ENCODE measurements around the gene ZSCAN22. TPM values are rescaled to one million over a fixed set of nuclear protein-coding genes. Genes with fewer than 3 reads are reported as not detected.

Gene ZSCAN22
- total and polyA plus RNA-seq, 2 of the 13 experiments (the other 11 are each of a cell fraction or from before 2014, with no cell fraction given), result 2.5 to 3.5 TPM

DNA sequence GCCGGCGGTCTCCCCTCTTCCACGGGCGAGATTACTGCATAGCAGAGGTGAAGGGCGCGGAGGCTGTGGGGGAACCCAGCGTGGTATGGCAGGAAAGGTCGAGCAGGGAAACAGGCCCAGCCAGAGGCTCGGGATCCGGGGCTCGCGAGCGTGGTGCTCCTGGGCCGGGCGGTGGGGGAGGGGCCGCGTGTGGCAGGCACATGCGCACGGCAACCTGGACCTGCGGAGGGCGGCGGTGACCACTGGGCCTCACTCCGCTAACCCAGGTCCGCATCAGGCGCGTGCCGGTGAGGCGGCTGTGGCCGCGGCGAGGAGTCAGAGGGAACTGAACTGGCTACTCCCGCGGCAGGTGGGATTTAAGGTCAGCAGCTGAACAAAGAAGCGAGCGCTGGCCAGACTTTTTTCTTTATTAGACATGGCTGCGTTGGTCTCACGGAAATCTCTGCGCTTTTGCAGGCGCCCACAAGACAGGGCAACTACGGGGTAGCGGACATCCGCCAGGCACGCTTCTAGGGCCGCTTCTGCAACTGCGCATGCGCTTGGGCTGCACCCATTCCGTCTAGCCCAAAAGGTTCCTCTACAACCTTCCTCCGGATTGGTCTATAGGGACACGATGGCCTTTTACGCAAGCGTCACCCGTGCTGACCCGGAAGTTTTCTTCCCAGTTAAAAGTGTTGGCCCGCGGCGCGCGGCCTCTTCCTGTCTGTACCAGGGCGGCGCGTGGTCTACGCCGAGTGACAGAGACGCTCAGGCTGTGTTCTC lies 60.0 kb downstream of the ZSCAN22 start, which contains the start of gene RPS5 (continued):
- peak; percentile 75; the same call in 1 of the 2 replicates for TF ChIP-seq ZNF790 (CRISPR knock-in tag; IDR thresholded peaks at IDR 0.05; ENCODE audit: borderline replicate concordance)
- TF ChIP-seq ZNF891 (CRISPR knock-in tag; IDR thresholded peaks at IDR 0.05), result peak; percentile 86; the same call in 1 of the 2 replicates
- peak; percentile 67 for TF ChIP-seq SP2 (CRISPR knock-in tag; IDR thresholded peaks at IDR 0.05)
- TF ChIP-seq, protein P1, sequence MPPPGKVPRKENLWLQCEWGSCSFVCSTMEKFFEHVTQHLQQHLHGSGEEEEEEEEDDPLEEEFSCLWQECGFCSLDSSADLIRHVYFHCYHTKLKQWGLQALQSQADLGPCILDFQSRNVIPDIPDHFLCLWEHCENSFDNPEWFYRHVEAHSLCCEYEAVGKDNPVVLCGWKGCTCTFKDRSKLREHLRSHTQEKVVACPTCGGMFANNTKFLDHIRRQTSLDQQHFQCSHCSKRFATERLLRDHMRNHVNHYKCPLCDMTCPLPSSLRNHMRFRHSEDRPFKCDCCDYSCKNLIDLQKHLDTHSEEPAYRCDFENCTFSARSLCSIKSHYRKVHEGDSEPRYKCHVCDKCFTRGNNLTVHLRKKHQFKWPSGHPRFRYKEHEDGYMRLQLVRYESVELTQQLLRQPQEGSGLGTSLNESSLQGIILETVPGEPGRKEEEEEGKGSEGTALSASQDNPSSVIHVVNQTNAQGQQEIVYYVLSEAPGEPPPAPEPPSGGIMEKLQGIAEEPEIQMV (CRISPR knock-in tag; IDR thresholded peaks at IDR 0.05; ENCODE audit: low read depth), result peak; percentile 88; the same call in 1 of the 2 replicates
- peak; percentile 93; the same call in 1 of the 2 replicates for TF ChIP-seq GLI4 (CRISPR knock-in tag; IDR thresholded peaks at IDR 0.05; ENCODE audit: borderline replicate concordance)
- TF ChIP-seq ZNF331 (CRISPR knock-in tag; IDR thresholded peaks at IDR 0.05), result peak; percentile 33; the same call in 1 of the 2 replicates
- TF ChIP-seq NFKB2 (CRISPR knock-in tag; IDR thresholded peaks at IDR 0.05; ENCODE audit: borderline replicate concordance), result peak; percentile 52; the same call in 1 of the 2 replicates
- TF ChIP-seq ZBTB7A (CRISPR knock-in tag; IDR thresholded peaks at IDR 0.05), result peak; percentile 58
- no peak for TF ChIP-seq ZNF614 (CRISPR knock-in tag; IDR thresholded peaks at IDR 0.05; ENCODE audit: borderline replicate concordance)
- TF ChIP-seq, protein P2, sequence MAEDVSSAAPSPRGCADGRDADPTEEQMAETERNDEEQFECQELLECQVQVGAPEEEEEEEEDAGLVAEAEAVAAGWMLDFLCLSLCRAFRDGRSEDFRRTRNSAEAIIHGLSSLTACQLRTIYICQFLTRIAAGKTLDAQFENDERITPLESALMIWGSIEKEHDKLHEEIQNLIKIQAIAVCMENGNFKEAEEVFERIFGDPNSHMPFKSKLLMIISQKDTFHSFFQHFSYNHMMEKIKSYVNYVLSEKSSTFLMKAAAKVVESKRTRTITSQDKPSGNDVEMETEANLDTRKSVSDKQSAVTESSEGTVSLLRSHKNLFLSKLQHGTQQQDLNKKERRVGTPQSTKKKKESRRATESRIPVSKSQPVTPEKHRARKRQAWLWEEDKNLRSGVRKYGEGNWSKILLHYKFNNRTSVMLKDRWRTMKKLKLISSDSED (CRISPR knock-in tag; IDR thresholded peaks at IDR 0.05), result peak; percentile 84; the same call in 1 of the 2 replicates
- no peak for TF ChIP-seq TEAD3 (CRISPR knock-in tag; optimal IDR thresholded peaks at IDR 0.05; ENCODE audit: borderline replicate concordance)
- TF ChIP-seq RXRA (CRISPR knock-in tag; IDR thresholded peaks at IDR 0.05), result peak; percentile 60
- no peak for TF ChIP-seq ZKSCAN5 (CRISPR knock-in tag; IDR thresholded peaks at IDR 0.05)
- no peak for TF ChIP-seq KDM1A (CRISPR knock-in tag; IDR thresholded peaks at IDR 0.05)
- peak; percentile 95 for TF ChIP-seq ZFX (CRISPR knock-in tag; IDR thresholded peaks at IDR 0.05; ENCODE audit: low read depth)
- TF ChIP-seq RCOR2 (CRISPR knock-in tag; IDR thresholded peaks at IDR 0.05), result no peak
- no peak for TF ChIP-seq ZSCAN30 (CRISPR knock-in tag; IDR thresholded peaks at IDR 0.05)
- TF ChIP-seq, protein P3, sequence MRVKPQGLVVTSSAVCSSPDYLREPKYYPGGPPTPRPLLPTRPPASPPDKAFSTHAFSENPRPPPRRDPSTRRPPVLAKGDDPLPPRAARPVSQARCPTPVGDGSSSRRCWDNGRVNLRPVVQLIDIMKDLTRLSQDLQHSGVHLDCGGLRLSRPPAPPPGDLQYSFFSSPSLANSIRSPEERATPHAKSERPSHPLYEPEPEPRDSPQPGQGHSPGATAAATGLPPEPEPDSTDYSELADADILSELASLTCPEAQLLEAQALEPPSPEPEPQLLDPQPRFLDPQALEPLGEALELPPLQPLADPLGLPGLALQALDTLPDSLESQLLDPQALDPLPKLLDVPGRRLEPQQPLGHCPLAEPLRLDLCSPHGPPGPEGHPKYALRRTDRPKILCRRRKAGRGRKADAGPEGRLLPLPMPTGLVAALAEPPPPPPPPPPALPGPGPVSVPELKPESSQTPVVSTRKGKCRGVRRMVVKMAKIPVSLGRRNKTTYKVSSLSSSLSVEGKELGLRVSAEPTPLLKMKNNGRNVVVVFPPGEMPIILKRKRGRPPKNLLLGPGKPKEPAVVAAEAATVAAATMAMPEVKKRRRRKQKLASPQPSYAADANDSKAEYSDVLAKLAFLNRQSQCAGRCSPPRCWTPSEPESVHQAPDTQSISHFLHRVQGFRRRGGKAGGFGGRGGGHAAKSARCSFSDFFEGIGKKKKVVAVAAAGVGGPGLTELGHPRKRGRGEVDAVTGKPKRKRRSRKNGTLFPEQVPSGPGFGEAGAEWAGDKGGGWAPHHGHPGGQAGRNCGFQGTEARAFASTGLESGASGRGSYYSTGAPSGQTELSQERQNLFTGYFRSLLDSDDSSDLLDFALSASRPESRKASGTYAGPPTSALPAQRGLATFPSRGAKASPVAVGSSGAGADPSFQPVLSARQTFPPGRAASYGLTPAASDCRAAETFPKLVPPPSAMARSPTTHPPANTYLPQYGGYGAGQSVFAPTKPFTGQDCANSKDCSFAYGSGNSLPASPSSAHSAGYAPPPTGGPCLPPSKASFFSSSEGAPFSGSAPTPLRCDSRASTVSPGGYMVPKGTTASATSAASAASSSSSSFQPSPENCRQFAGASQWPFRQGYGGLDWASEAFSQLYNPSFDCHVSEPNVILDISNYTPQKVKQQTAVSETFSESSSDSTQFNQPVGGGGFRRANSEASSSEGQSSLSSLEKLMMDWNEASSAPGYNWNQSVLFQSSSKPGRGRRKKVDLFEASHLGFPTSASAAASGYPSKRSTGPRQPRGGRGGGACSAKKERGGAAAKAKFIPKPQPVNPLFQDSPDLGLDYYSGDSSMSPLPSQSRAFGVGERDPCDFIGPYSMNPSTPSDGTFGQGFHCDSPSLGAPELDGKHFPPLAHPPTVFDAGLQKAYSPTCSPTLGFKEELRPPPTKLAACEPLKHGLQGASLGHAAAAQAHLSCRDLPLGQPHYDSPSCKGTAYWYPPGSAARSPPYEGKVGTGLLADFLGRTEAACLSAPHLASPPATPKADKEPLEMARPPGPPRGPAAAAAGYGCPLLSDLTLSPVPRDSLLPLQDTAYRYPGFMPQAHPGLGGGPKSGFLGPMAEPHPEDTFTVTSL (CRISPR knock-in tag; IDR thresholded peaks at IDR 0.05; ENCODE audit: borderline replicate concordance), result no peak
- peak; percentile 53; the same call in 1 of the 2 replicates for TF ChIP-seq ZNF749 (CRISPR knock-in tag; IDR thresholded peaks at IDR 0.05; ENCODE audit: borderline replicate concordance)
